CD14-positive monocyte (primary cell): Measurements from ENCODE around the gene RASL10B. TPM values are rescaled to one million over a fixed set of nuclear protein-coding genes. Genes with fewer than 3 reads are reported as not detected.

Experiments
- DNase-seq, 3 donors: peaks; one replicate each; pipeline ENCODE4 v3.0.0-alpha.2; 2011 to 2022
- H2AFZ ChIP-seq: 2 replicates; pipeline ENCODE4 v1.6.0; 2012; ENCODE audit warnings: mild to moderate bottlenecking, low read depth, low read length, inconsistent platforms; ENCODE audit not compliant: insufficient read depth, poor library complexity, severe bottlenecking
- H3K27ac ChIP-seq, 2 donors: 1 replicate in 1 of 2; 2 replicates in 1 of 2; pipeline ENCODE4 v1.5.1; 2012 to 2013; ENCODE audit warnings: low read length in 2 of 2, control low read depth in 1 of 2, inconsistent platforms in 1 of 2, low read depth in 1 of 2, mild to moderate bottlenecking in 1 of 2
- H3K27me3 ChIP-seq, 2 donors: one replicate each; pipeline versions ENCODE4 v1.6.0 to v1.6.1; 2011 to 2013; ENCODE audit warnings: low read length in 2 of 2; ENCODE audit not compliant: control insufficient read depth in 2 of 2, insufficient read depth in 2 of 2
- H3K36me3 ChIP-seq, 2 donors: replicated peaks in 1 of 2; 1 replicate in 1 of 2; 2 replicates in 1 of 2; pipeline versions ENCODE4 v1.5.1 to v1.6.1; 2012 to 2013; ENCODE audit warnings: low read length in 2 of 2, control low read depth in 1 of 2, inconsistent platforms in 1 of 2, mild to moderate bottlenecking in 1 of 2; ENCODE audit not compliant: insufficient read depth in 2 of 2, control insufficient read depth in 1 of 2
- H3K4me1 ChIP-seq, 2 donors: 1 replicate in 1 of 2; 2 replicates in 1 of 2; pipeline versions ENCODE4 v1.5.1 to v1.6.1; 2012 to 2013; ENCODE audit warnings: low read length in 2 of 2, control low read depth in 1 of 2, inconsistent platforms in 1 of 2, mild to moderate bottlenecking in 1 of 2, moderate library complexity in 1 of 2; ENCODE audit not compliant: insufficient read depth in 2 of 2, control insufficient read depth in 1 of 2
- H3K4me2 ChIP-seq: replicated peaks from 2 replicates; pipeline ENCODE3; 2012; ENCODE audit warnings: low read length, moderate library complexity, mild to moderate bottlenecking; ENCODE audit not compliant: poor library complexity, severe bottlenecking; ENCODE audit errors: extremely low read depth
- H3K4me3 ChIP-seq, 3 experiments: fragments of 200-600 bp in 1 of 3; sonication (generic) in 1 of 3; replicated peaks in 1 of 3; 1 replicate in 2 of 3; 2 replicates in 1 of 3; pipeline ENCODE4 v1.5.1; 2011 to 2013; ENCODE audit warnings: low read length in 3 of 3, mild to moderate bottlenecking in 3 of 3, control low read depth in 2 of 3, low read depth in 2 of 3, inconsistent platforms in 1 of 3, moderate library complexity in 1 of 3
- H3K79me2 ChIP-seq: 2 replicates; pipeline ENCODE4 v1.6.0; 2012; ENCODE audit warnings: mild to moderate bottlenecking, control low read depth, inconsistent platforms, low read length, moderate library complexity; ENCODE audit not compliant: insufficient read depth
- H3K9ac ChIP-seq: 2 replicates; pipeline ENCODE4 v1.6.0; 2017; ENCODE audit warnings: low read length, mild to moderate bottlenecking; ENCODE audit not compliant: insufficient read depth, poor library complexity, severe bottlenecking
- H3K9me3 ChIP-seq, 2 donors: replicated peaks in 1 of 2; 1 replicate in 1 of 2; 2 replicates in 1 of 2; pipeline versions ENCODE4 v1.5.1 to v1.6.1; 2012 to 2013; ENCODE audit warnings: low read length in 2 of 2, control low read depth in 1 of 2; ENCODE audit not compliant: control insufficient read depth in 1 of 2, insufficient read depth in 1 of 2
- H4K20me1 ChIP-seq: 2 replicates; pipeline ENCODE4 v1.6.0; 2012; ENCODE audit warnings: mild to moderate bottlenecking, low read length, control low read depth, moderate library complexity; ENCODE audit not compliant: insufficient read depth
- H3K27ac Mint-ChIP-seq, 7 donors: one replicate each; pipeline ENCODE4 v1.8.0; 2020; ENCODE audit warnings: mild to moderate bottlenecking in 7 of 7, mixed read lengths in 7 of 7, moderate library complexity in 6 of 7, inconsistent platforms in 2 of 7
- H3K27me3 Mint-ChIP-seq, 3 donors: one replicate each; pipeline ENCODE4 v1.8.0; 2021 to 2022; ENCODE audit warnings: low read depth in 3 of 3, mild to moderate bottlenecking in 3 of 3, mixed read lengths in 3 of 3, moderate library complexity in 3 of 3, inconsistent platforms in 1 of 3
- H3K36me3 Mint-ChIP-seq, 2 donors: one replicate each; pipeline ENCODE4 v1.8.0; 2020; ENCODE audit warnings: mixed read lengths in 2 of 2, inconsistent platforms in 1 of 2, mild to moderate bottlenecking in 1 of 2
- H3K4me1 Mint-ChIP-seq: one replicate; pipeline ENCODE4 v1.8.0; 2020; ENCODE audit warnings: mild to moderate bottlenecking, mixed read lengths
- H3K4me3 Mint-ChIP-seq, 2 donors: one replicate each; pipeline ENCODE4 v1.8.0; 2020; ENCODE audit warnings: mild to moderate bottlenecking in 2 of 2, mixed read lengths in 2 of 2, moderate library complexity in 1 of 2
- H3K9me3 Mint-ChIP-seq, 7 donors: one replicate each; pipeline ENCODE4 v1.8.0; 2020 to 2022; ENCODE audit warnings: mixed read lengths in 7 of 7, mild to moderate bottlenecking in 6 of 7, moderate library complexity in 6 of 7, inconsistent platforms in 2 of 7
- CTCF ChIP-seq: fragments of 200-600 bp; IDR thresholded peaks from one replicate; pipeline ENCODE4 v1.8.0; 2022; ENCODE audit warnings: antibody characterized with exemption, mild to moderate bottlenecking
- WGBS: methylation state at CpG from one replicate; pipeline ENCODE4 v1.1.5; 2013; ENCODE audit warnings: missing lambda C conversion rate; ENCODE audit not compliant: insufficient coverage; 5-methylcytosine and 5-hydroxymethylcytosine counted together
- intact Hi-C, 2 donors: fragments of 100-400 bp; cut with micrococcal nuclease; formaldehyde crosslinking; loops; one replicate each; pipeline versions ENCODE4 v1.15.0 to v1.15.1; 2023
- polyA plus RNA-seq, 3 donors: library from polyadenylated mRNA; depleted of rRNA in 1 of 3; unstranded in 2 of 3; stranded (reverse) in 1 of 3; fragments of 300-500 nt in 2 of 3; fragments of >200 nt in 1 of 3; fragmentation: Illumina TruSeq in 2 of 3; gene quantifications; 1 replicate in 2 of 3; 2 replicates in 1 of 3; pipeline ENCODE4 v1.2.3, GENCODE V29; 2012 to 2021

RASL10B gene
- polyA plus RNA-seq, 3 donors = not detected

GRCh38 chr17:35723735-35724134, 7.7 kb upstream of the RASL10B start:
- no peaks in the 10 kb centered on the region for H3K79me2 ChIP-seq
- Mint-ChIP-seq H3K4me1 (no peaks in the 10 kb centered on the region), H3K27ac (peak overlapping the region in 2 of 7 donors; percentile 15 to 53), H3K9me3 (no peaks in the 10 kb centered on the region), H3K36me3 (peaks cover 76 to 86% of the 10 kb centered on the region in 2 donors), H3K4me3 (no peak overlapping the region), H3K27me3 (no peaks in the 10 kb centered on the region)
- H3K4me1 ChIP-seq = no peaks in the 10 kb centered on the region
- no peak overlapping the region for H3K27ac ChIP-seq
- no peak for TF ChIP-seq CTCF
- DNase-seq = no peak
- 80% methylated on average over 1 of the region's 2 CpGs for WGBS
- intact Hi-C loops = no loop called here
- no peak overlapping the region for H2AFZ ChIP-seq
- H4K20me1 ChIP-seq = no peaks in the 10 kb centered on the region
- H3K4me2 ChIP-seq = no peak overlapping the region
- no peak overlapping the region for H3K4me3 ChIP-seq
- H3K9ac ChIP-seq = no peak overlapping the region
- H3K9me3 ChIP-seq = no peaks in the 10 kb centered on the region
- peaks cover 71 to 92% of the 10 kb centered on the region in 2 donors for H3K36me3 ChIP-seq
- H3K27me3 ChIP-seq = no peaks in the 10 kb centered on the region

- Histone ChIP-seq H3K79me2 (no peaks in the 10 kb centered on the region), H3K4me1 (no peaks in the 10 kb centered on the region), H3K27ac (no peak overlapping the region), H3K36me3 (peaks cover 63 to 80% of the 10 kb centered on the region in 2 donors), H4K20me1 (no peaks in the 10 kb centered on the region), H3K4me2 (no peak overlapping the region), H3K9ac (no peak overlapping the region), H2AFZ (no peak overlapping the region), H3K9me3 (no peaks in the 10 kb centered on the region), H3K4me3 (no peak overlapping the region), H3K27me3 (no peaks in the 10 kb centered on the region)
- H3K27me3 Mint-ChIP-seq = peaks cover 0 to 2% (median 0%) of the 10 kb centered on the region in 3 donors
- no peak for TF ChIP-seq CTCF
- no peak for DNase-seq
- H3K4me3 Mint-ChIP-seq = no peak overlapping the region
- peaks cover 64 to 74% of the 10 kb centered on the region in 2 donors for H3K36me3 Mint-ChIP-seq
- H3K27ac Mint-ChIP-seq = no peak overlapping the region
- no peaks in the 10 kb centered on the region for H3K9me3 Mint-ChIP-seq
- intact Hi-C loops = no loop called here
- 100% methylated on average over 2 of the region's 4 CpGs for WGBS
- no peaks in the 10 kb centered on the region for H3K4me1 Mint-ChIP-seq
These were observed 6.4 kb upstream of the RASL10B start for GRCh38 chr17:35725058-35725457.
